Trophoblast cell (in vitro differentiated cells and primary cell): ENCODE measurements around the gene CUX1.

Experiments
- DNase-seq, 2 donors: peaks; one replicate each; pipeline ENCODE4 v3.0.0-alpha.2; 2016
- H2AFZ ChIP-seq: 2 replicates; pipeline ENCODE4 v1.6.1; 2013; ENCODE audit warnings: low read length, moderate library complexity, mild to moderate bottlenecking; ENCODE audit not compliant: insufficient read depth, poor library complexity
- H2AK5ac ChIP-seq: 2 replicates; pipeline ENCODE4 v1.6.1; 2013; ENCODE audit warnings: mild to moderate bottlenecking, low read length
- H2BK120ac ChIP-seq: 2 replicates; pipeline ENCODE4 v1.6.1; 2013; ENCODE audit warnings: low read length, mild to moderate bottlenecking, moderate library complexity; ENCODE audit not compliant: insufficient read depth, poor library complexity
- H2BK12ac ChIP-seq: 2 replicates; pipeline ENCODE4 v1.6.1; 2013; ENCODE audit warnings: mild to moderate bottlenecking, low read length, moderate library complexity
- H2BK5ac ChIP-seq: 2 replicates; pipeline ENCODE4 v1.6.1; 2013; ENCODE audit warnings: low read length, low read depth, moderate library complexity, mild to moderate bottlenecking; ENCODE audit not compliant: poor library complexity
- H3K14ac ChIP-seq: 2 replicates; pipeline ENCODE4 v1.6.1; 2013; ENCODE audit warnings: mild to moderate bottlenecking, low read length
- H3K18ac ChIP-seq: 2 replicates; pipeline ENCODE4 v1.6.1; 2013; ENCODE audit warnings: mild to moderate bottlenecking, low read length
- H3K23ac ChIP-seq: 2 replicates; pipeline ENCODE4 v1.6.1; 2013; ENCODE audit warnings: low read length
- H3K27ac ChIP-seq: 2 replicates; pipeline ENCODE4 v1.5.1; 2013; ENCODE audit warnings: low read depth, mild to moderate bottlenecking, inconsistent platforms, low read length, moderate library complexity
- H3K27me3 ChIP-seq: 2 replicates; pipeline ENCODE4 v1.6.1; 2013; ENCODE audit warnings: inconsistent platforms, mild to moderate bottlenecking, low read length, moderate library complexity; ENCODE audit not compliant: insufficient read depth
- H3K36me3 ChIP-seq, 2 experiments: 1 replicate in 1 of 2; 2 replicates in 1 of 2; pipeline ENCODE4 v1.6.1; 2013; ENCODE audit warnings: low read length in 2 of 2, mild to moderate bottlenecking in 2 of 2, moderate library complexity in 1 of 2; ENCODE audit not compliant: insufficient read depth in 2 of 2, control insufficient read depth in 1 of 2
- H3K4ac ChIP-seq: 2 replicates; pipeline ENCODE4 v1.6.1; 2013; ENCODE audit warnings: low read depth, mild to moderate bottlenecking, low read length, moderate library complexity
- H3K4me1 ChIP-seq, 2 experiments: 1 replicate in 1 of 2; 2 replicates in 1 of 2; pipeline ENCODE4 v1.6.1; 2013; ENCODE audit warnings: low read length in 2 of 2, mild to moderate bottlenecking in 2 of 2, moderate library complexity in 1 of 2; ENCODE audit not compliant: insufficient read depth in 2 of 2, control insufficient read depth in 1 of 2
- H3K4me2 ChIP-seq: 2 replicates; pipeline ENCODE4 v1.6.1; 2013; ENCODE audit warnings: inconsistent platforms, mild to moderate bottlenecking, low read length, moderate library complexity
- H3K4me3 ChIP-seq: 2 replicates; pipeline ENCODE4 v1.5.1; 2013; ENCODE audit warnings: mild to moderate bottlenecking, low read depth, low read length, inconsistent platforms
- H3K79me1 ChIP-seq: one replicate; pipeline ENCODE4 v1.6.1; 2013; ENCODE audit warnings: low read length
- H3K79me2 ChIP-seq: 2 replicates; pipeline ENCODE4 v1.6.1; 2013; ENCODE audit warnings: low read length, mild to moderate bottlenecking; ENCODE audit not compliant: control insufficient read depth, insufficient read depth, poor library complexity
- H3K9ac ChIP-seq: 2 replicates; pipeline ENCODE4 v1.6.1; 2013; ENCODE audit warnings: mild to moderate bottlenecking, low read length
- H3K9me3 ChIP-seq: 2 replicates; pipeline ENCODE4 v1.6.1; 2013; ENCODE audit warnings: low read depth, mild to moderate bottlenecking, control low read depth, inconsistent platforms, low read length; ENCODE audit not compliant: insufficient read depth
- H4K12ac ChIP-seq: 2 replicates; pipeline ENCODE4 v1.6.1; 2013; ENCODE audit warnings: low read depth, mild to moderate bottlenecking, low read length, moderate library complexity
- H4K8ac ChIP-seq: 2 replicates; pipeline ENCODE4 v1.6.1; 2013; ENCODE audit warnings: low read depth, mild to moderate bottlenecking, low read length, moderate library complexity
- H4K91ac ChIP-seq: one replicate; pipeline ENCODE4 v1.6.1; 2013; ENCODE audit warnings: low read depth, mild to moderate bottlenecking, low read length, moderate library complexity
- WGBS: extraction: QIAGEN DNeasy Blood & Tissue Kit; methylation state at CpG from one replicate; pipeline ENCODE4 v1.1.7; 2013; ENCODE audit warnings: missing lambda C conversion rate; ENCODE audit not compliant: insufficient read length, insufficient coverage; ENCODE audit errors: extremely low coverage; 5-methylcytosine and 5-hydroxymethylcytosine counted together

The CUX1 gene

GRCh38 chr7:102005933-102006480, 188.6 kb downstream of the CUX1 start:
- H2BK12ac ChIP-seq = no peak overlapping the region
- peaks cover 1% of the 10 kb centered on the region for H3K79me2 ChIP-seq
- DNase-seq = peak in 1 of 2 donors; percentile 42
- no peaks in the 10 kb centered on the region for H3K27me3 ChIP-seq
- H3K36me3 ChIP-seq = peaks cover 0 to 2% of the 10 kb centered on the region in 2 experiments
- H3K18ac ChIP-seq = no peak overlapping the region
- H3K23ac ChIP-seq = no peak overlapping the region
- H2AFZ ChIP-seq = no peak overlapping the region
- H3K4me2 ChIP-seq = no peak overlapping the region
- no peak overlapping the region for H3K4ac ChIP-seq
- no peak overlapping the region for H2BK120ac ChIP-seq
- no peak overlapping the region for H2AK5ac ChIP-seq
- H3K14ac ChIP-seq = no peak overlapping the region
- H3K4me1 ChIP-seq = peaks cover 10 to 19% of the 10 kb centered on the region in 2 experiments
- H4K12ac ChIP-seq = no peak overlapping the region
- H3K27ac ChIP-seq = no peak overlapping the region
- H3K4me3 ChIP-seq = no peak overlapping the region
- no peaks in the 10 kb centered on the region for H3K79me1 ChIP-seq
- H4K8ac ChIP-seq = no peak overlapping the region
- H4K91ac ChIP-seq = no peak overlapping the region
- no peaks in the 10 kb centered on the region for H3K9me3 ChIP-seq
- no peak overlapping the region for H2BK5ac ChIP-seq
- no peak overlapping the region for H3K9ac ChIP-seq
- WGBS = no CpG with 5 or more reads among the region's 23 CpGs

- no peak for DNase-seq
- Histone ChIP-seq H3K18ac (peak overlapping the region; percentile 38), H3K4me3 (peak overlapping the region; percentile 34), H2AK5ac (no peak overlapping the region), H3K79me2 (peaks cover 1% of the 10 kb centered on the region), H2BK12ac (no peak overlapping the region), H3K4me2 (no peak overlapping the region), H3K79me1 (no peaks in the 10 kb centered on the region), H4K8ac (no peak overlapping the region), H4K12ac (no peak overlapping the region), H3K9me3 (no peaks in the 10 kb centered on the region), H3K23ac (no peak overlapping the region), H2BK120ac (no peak overlapping the region), H3K36me3 (peaks cover 0 to 2% of the 10 kb centered on the region in 2 experiments), H4K91ac (no peak overlapping the region), H3K27ac (no peak overlapping the region), H3K4ac (no peak overlapping the region), H2BK5ac (no peak overlapping the region), H3K4me1 (peaks cover 10 to 19% of the 10 kb centered on the region in 2 experiments), H3K9ac (no peak overlapping the region), H3K14ac (no peak overlapping the region), H2AFZ (no peak overlapping the region), H3K27me3 (no peaks in the 10 kb centered on the region)
- no CpG with 5 or more reads among the region's 15 CpGs for WGBS
Measured at GRCh38 chr7:102006695-102007094, 189.3 kb downstream of the CUX1 start.

- H3K4me2 ChIP-seq = no peak overlapping the region
- H3K79me2 ChIP-seq = peaks cover 1% of the 10 kb centered on the region
- no peak overlapping the region for H2BK5ac ChIP-seq
- H2BK12ac ChIP-seq = no peak overlapping the region
- H2AK5ac ChIP-seq = no peak overlapping the region
- no peaks in the 10 kb centered on the region for H3K9me3 ChIP-seq
- H2AFZ ChIP-seq = no peak overlapping the region
- no peak overlapping the region for H4K8ac ChIP-seq
- H3K36me3 ChIP-seq = peaks cover 0 to 2% of the 10 kb centered on the region in 2 experiments
- H3K27me3 ChIP-seq = no peaks in the 10 kb centered on the region
- H3K9ac ChIP-seq = no peak overlapping the region
- H3K4ac ChIP-seq = no peak overlapping the region
- peaks cover 2% of the 10 kb centered on the region for H3K79me1 ChIP-seq
- no peak overlapping the region for H3K4me3 ChIP-seq
- H3K23ac ChIP-seq = no peak overlapping the region
- peak; percentile 95 to 97 for DNase-seq
- no peak overlapping the region for H3K27ac ChIP-seq
- H4K12ac ChIP-seq = no peak overlapping the region
- H3K14ac ChIP-seq = no peak overlapping the region
- no peak overlapping the region for H2BK120ac ChIP-seq
- no CpG with 5 or more reads among the region's 12 CpGs for WGBS
- H4K91ac ChIP-seq = no peak overlapping the region
- peak overlapping the region; percentile 9 for H3K18ac ChIP-seq
- H3K4me1 ChIP-seq = peaks cover 10 to 21% of the 10 kb centered on the region in 2 experiments
Measured at GRCh38 chr7:102008535-102009262, 191.3 kb downstream of the CUX1 start.

GRCh38 chr7:102009628-102010027, 192.2 kb downstream of the CUX1 start:
- peaks cover 10 to 21% of the 10 kb centered on the region in 2 experiments for H3K4me1 ChIP-seq

More at GRCh38 chr7:102009628-102010027, 192.2 kb downstream of the CUX1 start:
- H3K79me1 ChIP-seq = peaks cover 2% of the 10 kb centered on the region
- no peak overlapping the region for H4K8ac ChIP-seq
- no peak overlapping the region for H3K18ac ChIP-seq
- H4K12ac ChIP-seq = no peak overlapping the region
- no peak overlapping the region for H3K4ac ChIP-seq
- H3K27me3 ChIP-seq = no peaks in the 10 kb centered on the region
- no peak overlapping the region for H3K9ac ChIP-seq
- no peak overlapping the region for H2AK5ac ChIP-seq
- no peak overlapping the region for H3K4me2 ChIP-seq
- H2BK12ac ChIP-seq = no peak overlapping the region
- H3K9me3 ChIP-seq = no peaks in the 10 kb centered on the region
- WGBS = no CpG with 5 or more reads among the region's 5 CpGs
- peaks cover 1% of the 10 kb centered on the region for H3K79me2 ChIP-seq
- DNase-seq = peak; percentile 72 to 89
- peak overlapping the region; percentile 60 for H4K91ac ChIP-seq
- no peak overlapping the region for H3K23ac ChIP-seq
- no peak overlapping the region for H2AFZ ChIP-seq
- H3K27ac ChIP-seq = peak overlapping the region; percentile 30
- H2BK5ac ChIP-seq = no peak overlapping the region
- peaks cover 0 to 2% of the 10 kb centered on the region in 2 experiments for H3K36me3 ChIP-seq
- H3K14ac ChIP-seq = no peak overlapping the region
- H2BK120ac ChIP-seq = no peak overlapping the region
- H3K4me3 ChIP-seq = no peak overlapping the region
